HepG2 (cell line): ENCODE results near the gene SLC7A8.

Source experiments
- BRD4 ChIP-seq: sonication (generic); formaldehyde crosslinking; IDR thresholded peaks from 2 replicates; pipeline ENCODE4 v1.4.0; 2020; ENCODE audit warnings: missing genetic modification reagents
- CEBPB ChIP-seq: IDR thresholded peaks from 2 replicates; pipeline ENCODE4 v1.6.1; 2011; ENCODE audit warnings: low read depth, low read length, improper control_type of control experiment, borderline replicate concordance
- EP300 ChIP-seq, 3 experiments: sonication (generic) in 1 of 3; formaldehyde crosslinking in 1 of 3; IDR thresholded peaks; 2 replicates each; pipeline versions ENCODE4 v1.5.1 to v1.6.1; 2011 to 2020; ENCODE audit warnings: low read depth in 2 of 3, low read length in 2 of 3, borderline replicate concordance in 1 of 3, improper control_type of control experiment in 1 of 3, mild to moderate bottlenecking in 1 of 3, missing genetic modification reagents in 1 of 3, moderate library complexity in 1 of 3
- HNRNPUL1 ChIP-seq: fragments of 200-400 bp; formaldehyde crosslinking; IDR thresholded peaks from 2 replicates; pipeline ENCODE4 v1.6.1; 2017; ENCODE audit warnings: low read depth, mild to moderate bottlenecking, low read length, moderate library complexity
- MEIS2 ChIP-seq: sonication (generic); formaldehyde crosslinking; IDR thresholded peaks from 2 replicates; pipeline ENCODE4 v1.9.0; 2021; ENCODE audit warnings: mild to moderate bottlenecking, missing genetic modification reagents
- REST ChIP-seq, 2 experiments: IDR thresholded peaks; 2 replicates each; pipeline ENCODE4 v1.6.1; 2011 to 2012; ENCODE audit warnings: low read length in 2 of 2, borderline replicate concordance in 1 of 2, low read depth in 1 of 2, mild to moderate bottlenecking in 1 of 2, moderate library complexity in 1 of 2
- SIN3A ChIP-seq: IDR thresholded peaks from 2 replicates; pipeline ENCODE4 v1.6.1; 2011; ENCODE audit warnings: low read depth, mild to moderate bottlenecking, control low read depth, low read length, borderline replicate concordance
- ZBTB4 ChIP-seq: sonication (generic); formaldehyde crosslinking; IDR thresholded peaks from 2 replicates; pipeline ENCODE4 v1.4.0; 2020; ENCODE audit warnings: missing genetic modification reagents, mild to moderate bottlenecking, borderline replicate concordance
- ZFP36 ChIP-seq: fragments of 150-350 bp; IDR thresholded peaks from 2 replicates; pipeline ENCODE4 v1.6.1; 2018; ENCODE audit warnings: borderline replicate concordance, low read length, low read depth; ENCODE audit not compliant: partially characterized antibody
- ZNF549 ChIP-seq: sonication (generic); formaldehyde crosslinking; IDR thresholded peaks from 2 replicates; pipeline ENCODE4 v1.5.0; 2020; ENCODE audit warnings: missing genetic modification reagents
- ZNF629 ChIP-seq: sonication (generic); formaldehyde crosslinking; conservative IDR thresholded peaks from 2 replicates; pipeline ENCODE4 v1.5.0; 2020; ENCODE audit warnings: missing genetic modification reagents
- TF ChIP-seq, protein P1 (sequence below), 2 experiments: sonication (generic) in 1 of 2; formaldehyde crosslinking in 1 of 2; IDR thresholded peaks; 2 replicates each; pipeline versions ENCODE4 v1.5.1 to v1.6.1; 2011 to 2020; ENCODE audit warnings: borderline replicate concordance in 1 of 2, low read depth in 1 of 2, low read length in 1 of 2, mild to moderate bottlenecking in 1 of 2, missing genetic modification reagents in 1 of 2, moderate library complexity in 1 of 2
- TF ChIP-seq, protein P2 (sequence below): sonication (generic); formaldehyde crosslinking; IDR thresholded peaks from 2 replicates; pipeline ENCODE4 v1.4.0; 2020; ENCODE audit warnings: low read depth, mild to moderate bottlenecking, missing genetic modification reagents

GRCh38 chr14:23126548-23127278, 56.7 kb downstream of the SLC7A8 start:
- TF ChIP-seq SIN3A (no peak), ZFP36 (no peak), REST (IDR thresholded peaks at IDR 0.05; ENCODE audit: borderline replicate concordance in 1 of 2, low read depth in 1 of 2, low read length in 2 of 2) (no peak), ZNF629 (CRISPR knock-in tag) (no peak), EP300 (IDR thresholded peaks at IDR 0.05; ENCODE audit: low read depth in 2 of 2, low read length in 2 of 2) (no peak), EP300 (CRISPR knock-in tag; IDR thresholded peaks at IDR 0.05; ENCODE audit: borderline replicate concordance) (no peak), CEBPB (no peak), ZNF549 (no peak), HNRNPUL1 (no peak), BRD4 (CRISPR knock-in tag) (no peak), ZBTB4 (no peak), MEIS2 (CRISPR knock-in tag) (no peak)
- TF ChIP-seq, protein P1, sequence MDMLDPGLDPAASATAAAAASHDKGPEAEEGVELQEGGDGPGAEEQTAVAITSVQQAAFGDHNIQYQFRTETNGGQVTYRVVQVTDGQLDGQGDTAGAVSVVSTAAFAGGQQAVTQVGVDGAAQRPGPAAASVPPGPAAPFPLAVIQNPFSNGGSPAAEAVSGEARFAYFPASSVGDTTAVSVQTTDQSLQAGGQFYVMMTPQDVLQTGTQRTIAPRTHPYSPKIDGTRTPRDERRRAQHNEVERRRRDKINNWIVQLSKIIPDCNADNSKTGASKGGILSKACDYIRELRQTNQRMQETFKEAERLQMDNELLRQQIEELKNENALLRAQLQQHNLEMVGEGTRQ (IDR thresholded peaks at IDR 0.05; ENCODE audit: low read depth, low read length), result no peak
- TF ChIP-seq, protein P1 (CRISPR knock-in tag; IDR thresholded peaks at IDR 0.05; ENCODE audit: borderline replicate concordance), result no peak
- TF ChIP-seq, protein P2, sequence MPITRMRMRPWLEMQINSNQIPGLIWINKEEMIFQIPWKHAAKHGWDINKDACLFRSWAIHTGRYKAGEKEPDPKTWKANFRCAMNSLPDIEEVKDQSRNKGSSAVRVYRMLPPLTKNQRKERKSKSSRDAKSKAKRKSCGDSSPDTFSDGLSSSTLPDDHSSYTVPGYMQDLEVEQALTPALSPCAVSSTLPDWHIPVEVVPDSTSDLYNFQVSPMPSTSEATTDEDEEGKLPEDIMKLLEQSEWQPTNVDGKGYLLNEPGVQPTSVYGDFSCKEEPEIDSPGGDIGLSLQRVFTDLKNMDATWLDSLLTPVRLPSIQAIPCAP (CRISPR knock-in tag), result no peak
